HFF-Myc (cell line): Measurements from ENCODE around the gene DIP2C.

Source experiments
- DNase-seq: peaks from one replicate; pipeline ENCODE4 v3.0.0-alpha.2; 2011; ENCODE audit warnings: low read depth; ENCODE audit errors: extremely low read depth
- H3K4me3 ChIP-seq: replicated peaks from 2 replicates; pipeline ENCODE4 v1.5.1; 2011; ENCODE audit warnings: low read depth, mild to moderate bottlenecking, control low read depth, low read length
- TF ChIP-seq, protein P1 (sequence below): IDR thresholded peaks from 2 replicates; pipeline ENCODE4 v1.5.1; 2012; ENCODE audit warnings: mild to moderate bottlenecking, low read depth, low read length, control low read depth; ENCODE audit errors: missing control alignments

The DIP2C gene

DNA sequence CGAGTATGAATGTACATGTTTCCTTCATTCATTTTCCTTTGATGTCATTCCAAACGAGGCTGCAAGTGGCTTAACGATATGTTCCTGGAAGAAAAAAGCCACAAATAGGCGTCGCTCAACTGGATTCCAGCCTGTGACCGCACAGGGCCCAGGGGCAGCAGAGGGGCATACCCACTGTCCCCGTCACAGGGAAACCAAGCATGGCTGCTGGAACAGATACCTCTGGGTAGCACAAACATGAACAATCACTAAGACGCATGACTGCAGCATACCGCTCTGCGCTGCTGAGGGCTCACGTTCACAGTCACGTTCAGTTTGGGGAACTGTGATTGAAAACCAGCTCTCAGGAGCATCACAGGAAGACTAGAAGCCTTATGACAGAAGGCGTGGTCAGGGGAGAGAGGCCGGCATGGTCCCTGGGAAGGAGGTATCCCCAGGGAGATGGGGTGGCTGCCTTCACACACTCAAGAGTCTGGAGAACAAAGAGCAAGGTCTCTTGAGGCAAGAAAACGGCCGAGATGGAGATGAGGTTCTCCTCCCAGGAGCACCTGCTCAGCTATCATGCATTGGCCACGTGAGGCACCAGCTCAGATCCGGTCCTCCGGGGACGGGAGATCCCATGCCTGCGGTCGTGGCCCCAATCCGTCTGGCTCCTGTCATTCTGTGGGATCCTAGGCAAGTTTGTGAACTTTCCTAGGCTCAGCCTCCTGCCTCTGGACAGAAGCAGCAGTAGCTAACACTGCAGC, 213.6 kb downstream of the DIP2C start:
- no peak for DNase-seq
- no peak overlapping the region for H3K4me3 ChIP-seq
- TF ChIP-seq, protein P1, sequence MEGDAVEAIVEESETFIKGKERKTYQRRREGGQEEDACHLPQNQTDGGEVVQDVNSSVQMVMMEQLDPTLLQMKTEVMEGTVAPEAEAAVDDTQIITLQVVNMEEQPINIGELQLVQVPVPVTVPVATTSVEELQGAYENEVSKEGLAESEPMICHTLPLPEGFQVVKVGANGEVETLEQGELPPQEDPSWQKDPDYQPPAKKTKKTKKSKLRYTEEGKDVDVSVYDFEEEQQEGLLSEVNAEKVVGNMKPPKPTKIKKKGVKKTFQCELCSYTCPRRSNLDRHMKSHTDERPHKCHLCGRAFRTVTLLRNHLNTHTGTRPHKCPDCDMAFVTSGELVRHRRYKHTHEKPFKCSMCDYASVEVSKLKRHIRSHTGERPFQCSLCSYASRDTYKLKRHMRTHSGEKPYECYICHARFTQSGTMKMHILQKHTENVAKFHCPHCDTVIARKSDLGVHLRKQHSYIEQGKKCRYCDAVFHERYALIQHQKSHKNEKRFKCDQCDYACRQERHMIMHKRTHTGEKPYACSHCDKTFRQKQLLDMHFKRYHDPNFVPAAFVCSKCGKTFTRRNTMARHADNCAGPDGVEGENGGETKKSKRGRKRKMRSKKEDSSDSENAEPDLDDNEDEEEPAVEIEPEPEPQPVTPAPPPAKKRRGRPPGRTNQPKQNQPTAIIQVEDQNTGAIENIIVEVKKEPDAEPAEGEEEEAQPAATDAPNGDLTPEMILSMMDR: no peak

DNA sequence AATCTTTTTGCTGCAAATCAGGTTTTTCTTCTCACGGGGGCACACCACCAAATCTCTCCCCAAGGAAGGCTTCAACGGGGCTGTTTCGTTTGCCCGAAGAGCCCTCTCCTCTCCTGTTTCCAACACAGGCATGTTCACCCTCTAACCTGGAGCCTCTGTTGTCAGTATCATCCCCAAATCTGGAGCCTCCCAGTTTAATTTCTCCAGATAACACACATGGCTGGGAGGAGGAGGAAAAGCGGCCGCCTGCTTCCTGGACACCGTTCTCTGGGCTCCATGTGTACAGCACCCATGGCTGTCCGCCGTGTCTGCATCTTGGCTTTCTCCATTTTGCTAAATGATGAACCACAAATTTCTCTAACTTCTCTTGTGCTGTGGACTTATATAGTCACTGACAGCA, 214.5 kb downstream of the DIP2C start:
- no peak overlapping the region for H3K4me3 ChIP-seq
- TF ChIP-seq, protein P1: no peak
- no peak for DNase-seq

DNA sequence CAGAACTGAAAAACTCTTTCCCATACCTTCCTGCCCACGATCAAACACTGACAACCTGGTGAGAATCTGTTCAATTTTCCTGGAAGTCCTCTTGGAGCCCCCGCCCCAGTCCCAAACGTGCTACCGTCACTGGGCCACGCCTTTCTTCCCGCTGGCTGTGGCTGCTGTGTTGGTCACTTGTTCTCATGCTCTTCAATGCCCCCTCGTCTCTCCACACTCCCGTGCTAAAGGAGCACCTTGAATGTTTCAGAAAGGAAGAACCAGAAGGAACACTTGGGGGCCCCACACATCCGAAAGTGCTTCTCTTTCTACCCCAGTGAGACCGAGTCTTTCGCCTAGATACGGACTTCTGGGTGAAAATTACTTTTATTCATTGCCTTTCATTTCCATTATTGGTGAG, 215.1 kb downstream of the DIP2C start:
- DNase-seq: no peak
- TF ChIP-seq, protein P1: no peak
- H3K4me3 ChIP-seq: no peak overlapping the region

DNA sequence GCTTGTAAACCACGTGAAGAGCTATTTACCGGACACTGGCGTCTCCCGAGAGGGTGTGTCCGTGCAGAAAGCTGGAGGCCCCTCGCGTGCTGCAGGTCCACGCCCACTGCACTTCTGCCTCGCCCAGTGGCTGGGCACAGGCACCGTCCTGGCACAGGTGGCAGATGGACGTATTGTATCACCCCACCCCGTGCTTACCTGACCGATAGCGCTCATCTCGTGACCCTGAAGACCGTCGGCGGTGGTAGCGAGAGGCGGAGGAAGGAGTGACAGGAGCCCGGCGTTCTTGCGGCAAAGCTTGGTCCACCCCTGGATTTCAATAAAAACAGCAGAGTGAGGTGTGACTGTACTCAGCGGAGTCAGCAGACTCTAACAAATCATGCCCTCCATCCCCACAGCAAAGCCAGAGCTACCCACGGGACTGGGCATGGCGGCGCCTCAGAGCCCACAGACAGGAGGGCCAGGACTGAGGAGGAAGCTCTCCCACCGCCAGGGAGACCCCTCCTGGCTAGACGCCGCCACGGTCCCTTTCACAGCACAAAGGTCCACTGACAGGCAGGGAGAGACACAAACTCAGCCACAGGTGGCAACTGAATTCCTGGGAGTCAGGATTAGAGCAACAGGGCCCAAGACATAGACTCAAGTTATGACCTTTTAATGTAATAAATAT, 217.1 kb downstream of the DIP2C start:
- TF ChIP-seq, protein P1: no peak
- H3K4me3 ChIP-seq: no peak overlapping the region
- no peak for DNase-seq

DNA sequence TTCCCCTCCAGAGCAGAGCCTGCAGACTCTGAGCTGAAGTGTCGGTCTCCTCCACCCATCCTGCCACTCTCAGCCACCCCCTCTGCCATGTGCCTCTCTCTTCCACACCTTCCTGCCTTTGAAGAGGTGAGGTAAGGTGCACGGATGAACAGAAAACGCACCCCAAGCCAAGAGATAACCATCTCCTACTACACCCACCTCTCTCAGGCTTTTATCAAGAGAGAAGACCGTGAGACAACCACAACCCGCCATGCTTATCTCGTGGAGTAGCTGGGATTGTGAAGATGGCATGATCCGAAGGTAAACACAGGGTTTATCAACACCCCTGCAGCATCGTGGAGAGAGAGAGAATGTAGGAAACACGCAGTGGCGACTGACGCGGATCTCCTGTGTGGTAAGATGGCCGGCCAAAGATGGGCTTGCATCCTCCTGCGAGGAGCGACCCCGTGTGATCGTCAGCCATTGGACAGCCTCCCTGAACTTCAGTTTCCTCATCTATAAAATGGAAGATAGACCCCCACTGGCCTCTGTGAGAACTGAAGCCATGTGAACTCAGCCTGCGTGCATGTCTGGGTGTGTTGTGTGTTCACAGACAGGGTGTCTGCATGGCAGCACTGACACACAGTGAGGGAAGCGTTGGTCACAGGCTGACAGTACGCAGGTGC, 219.0 kb downstream of the DIP2C start:
- no peak overlapping the region for H3K4me3 ChIP-seq
- TF ChIP-seq, protein P1: no peak
- no peak for DNase-seq

DNA sequence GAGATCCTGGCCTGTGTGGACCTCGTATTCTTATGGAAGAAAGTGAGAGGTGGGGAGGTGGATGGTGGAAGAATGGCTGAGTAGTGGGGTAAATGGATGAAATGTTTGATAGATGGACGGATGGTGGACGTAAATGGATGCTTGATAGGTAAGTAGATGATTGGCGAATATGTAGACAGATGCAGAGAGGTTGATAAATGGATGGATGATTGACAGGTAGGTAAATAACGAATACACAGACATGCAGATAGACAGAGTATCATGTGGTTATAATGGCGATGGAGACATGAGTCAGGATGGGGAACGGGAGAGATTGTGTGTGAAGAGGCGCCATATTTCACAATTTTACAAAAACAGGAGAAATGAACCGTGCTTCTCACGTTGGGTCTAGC, 219.5 kb downstream of the DIP2C start:
- no peak for DNase-seq
- TF ChIP-seq, protein P1: no peak
- H3K4me3 ChIP-seq: no peak overlapping the region
